ENCODE measurements around the gene LRP6. TPM values are rescaled to one million over a fixed set of nuclear protein-coding genes. Genes with fewer than 3 reads are reported as not detected.

The LRP6 gene
- total and polyA plus RNA-seq, 2 experiments from 2014 or later: 29.1 to 73.8 TPM

DNA sequence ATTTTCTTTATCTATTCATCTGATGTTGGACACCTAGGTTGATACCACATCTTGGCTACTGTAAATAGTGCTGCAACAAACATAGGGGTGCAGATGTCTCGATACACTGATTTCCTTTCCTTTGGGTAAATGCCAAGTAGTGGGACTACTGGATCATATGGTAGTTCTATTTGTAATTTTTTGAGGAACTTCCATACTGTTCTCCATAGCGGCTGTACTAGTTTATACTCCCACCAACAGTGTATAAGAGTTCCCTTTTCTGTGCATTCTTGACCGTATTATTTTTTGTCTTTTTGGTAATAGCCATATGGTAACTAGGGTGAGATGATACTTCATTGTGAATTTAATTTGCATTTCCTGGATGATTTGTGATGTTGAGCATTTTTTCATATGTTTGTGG, 71.8 kb downstream of the LRP6 start:
- Histone ChIP-seq H3K4me3 (no peak overlapping the region), H3K4me2 (no peak overlapping the region), H3K9me2 (ENCODE audit: insufficient read depth) (no peaks in the 10 kb centered on the region), H3K4me1 (ENCODE audit: insufficient read depth) (no peaks in the 10 kb centered on the region), H3K27ac (ENCODE audit: low read depth) (no peak overlapping the region), H2AFZ (no peak overlapping the region), H3F3A (replicated peaks; ENCODE audit: low read depth) (no peaks in the 10 kb centered on the region), H3K79me2 (replicated peaks; ENCODE audit: insufficient read depth) (peaks cover 90% of the 10 kb centered on the region), H3K27me3 (ENCODE audit: insufficient read depth) (no peaks in the 10 kb centered on the region), H4K20me1 (replicated peaks; ENCODE audit: insufficient read depth) (0 out of 2 replicates have a peak, but pooled peaks cover 4% of the 10 kb centered on the region), H3K36me3 (ENCODE audit: insufficient read depth) (no peaks in the 10 kb centered on the region)
- DNase-seq (ENCODE audit: low spot score) (no peak), ATAC-seq (no peak)
- Mint-ChIP-seq H3K27me3 (ENCODE audit: insufficient read depth, low read depth, poor library complexity) (no peaks in the 10 kb centered on the region), H3K4me1 (peaks cover 5% of the 10 kb centered on the region; the same call in 1 of the 3 replicates), H3K36me3 (ENCODE audit: low read depth) (peaks cover 32% of the 10 kb centered on the region), H3K9me3 (0 out of 3 replicates have a peak, but pooled peaks cover 2% of the 10 kb centered on the region), H3K27ac (no peak overlapping the region), H3K4me3 (no peak overlapping the region)
- TF ChIP-seq CREB1 (CRISPR knock-in tag; IDR thresholded peaks at IDR 0.05; ENCODE audit: low read depth) (no peak), NANOG (IDR thresholded peaks at IDR 0.05; ENCODE audit: borderline replicate concordance) (no peak), EZH2phosphoT487 (IDR thresholded peaks at IDR 0.05; ENCODE audit: unreplicated experiment) (no peak), STAT1 (IDR thresholded peaks at IDR 0.05; ENCODE audit: unreplicated experiment) (no peak), POLR2AphosphoS5 (IDR thresholded peaks at IDR 0.05; ENCODE audit: low read depth) (no peak), JUNB (IDR thresholded peaks at IDR 0.05; ENCODE audit: unreplicated experiment) (no peak), ZNF331 (CRISPR knock-in tag; IDR thresholded peaks at IDR 0.05; ENCODE audit: low read depth) (no peak), EZH2 (IDR thresholded peaks at IDR 0.05; ENCODE audit: low read depth, unreplicated experiment) (no peak), ZNF114 (CRISPR knock-in tag; IDR thresholded peaks at IDR 0.05) (no peak)
- TF ChIP-seq, protein P1, sequence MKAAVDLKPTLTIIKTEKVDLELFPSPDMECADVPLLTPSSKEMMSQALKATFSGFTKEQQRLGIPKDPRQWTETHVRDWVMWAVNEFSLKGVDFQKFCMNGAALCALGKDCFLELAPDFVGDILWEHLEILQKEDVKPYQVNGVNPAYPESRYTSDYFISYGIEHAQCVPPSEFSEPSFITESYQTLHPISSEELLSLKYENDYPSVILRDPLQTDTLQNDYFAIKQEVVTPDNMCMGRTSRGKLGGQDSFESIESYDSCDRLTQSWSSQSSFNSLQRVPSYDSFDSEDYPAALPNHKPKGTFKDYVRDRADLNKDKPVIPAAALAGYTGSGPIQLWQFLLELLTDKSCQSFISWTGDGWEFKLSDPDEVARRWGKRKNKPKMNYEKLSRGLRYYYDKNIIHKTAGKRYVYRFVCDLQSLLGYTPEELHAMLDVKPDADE (IDR thresholded peaks at IDR 0.05): no peak
- TF ChIP-seq, protein P2, sequence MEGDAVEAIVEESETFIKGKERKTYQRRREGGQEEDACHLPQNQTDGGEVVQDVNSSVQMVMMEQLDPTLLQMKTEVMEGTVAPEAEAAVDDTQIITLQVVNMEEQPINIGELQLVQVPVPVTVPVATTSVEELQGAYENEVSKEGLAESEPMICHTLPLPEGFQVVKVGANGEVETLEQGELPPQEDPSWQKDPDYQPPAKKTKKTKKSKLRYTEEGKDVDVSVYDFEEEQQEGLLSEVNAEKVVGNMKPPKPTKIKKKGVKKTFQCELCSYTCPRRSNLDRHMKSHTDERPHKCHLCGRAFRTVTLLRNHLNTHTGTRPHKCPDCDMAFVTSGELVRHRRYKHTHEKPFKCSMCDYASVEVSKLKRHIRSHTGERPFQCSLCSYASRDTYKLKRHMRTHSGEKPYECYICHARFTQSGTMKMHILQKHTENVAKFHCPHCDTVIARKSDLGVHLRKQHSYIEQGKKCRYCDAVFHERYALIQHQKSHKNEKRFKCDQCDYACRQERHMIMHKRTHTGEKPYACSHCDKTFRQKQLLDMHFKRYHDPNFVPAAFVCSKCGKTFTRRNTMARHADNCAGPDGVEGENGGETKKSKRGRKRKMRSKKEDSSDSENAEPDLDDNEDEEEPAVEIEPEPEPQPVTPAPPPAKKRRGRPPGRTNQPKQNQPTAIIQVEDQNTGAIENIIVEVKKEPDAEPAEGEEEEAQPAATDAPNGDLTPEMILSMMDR (conservative IDR thresholded peaks at IDR 0.05; ENCODE audit: low read depth in 2 of 2): no peak
- TF ChIP-seq, protein P3, sequence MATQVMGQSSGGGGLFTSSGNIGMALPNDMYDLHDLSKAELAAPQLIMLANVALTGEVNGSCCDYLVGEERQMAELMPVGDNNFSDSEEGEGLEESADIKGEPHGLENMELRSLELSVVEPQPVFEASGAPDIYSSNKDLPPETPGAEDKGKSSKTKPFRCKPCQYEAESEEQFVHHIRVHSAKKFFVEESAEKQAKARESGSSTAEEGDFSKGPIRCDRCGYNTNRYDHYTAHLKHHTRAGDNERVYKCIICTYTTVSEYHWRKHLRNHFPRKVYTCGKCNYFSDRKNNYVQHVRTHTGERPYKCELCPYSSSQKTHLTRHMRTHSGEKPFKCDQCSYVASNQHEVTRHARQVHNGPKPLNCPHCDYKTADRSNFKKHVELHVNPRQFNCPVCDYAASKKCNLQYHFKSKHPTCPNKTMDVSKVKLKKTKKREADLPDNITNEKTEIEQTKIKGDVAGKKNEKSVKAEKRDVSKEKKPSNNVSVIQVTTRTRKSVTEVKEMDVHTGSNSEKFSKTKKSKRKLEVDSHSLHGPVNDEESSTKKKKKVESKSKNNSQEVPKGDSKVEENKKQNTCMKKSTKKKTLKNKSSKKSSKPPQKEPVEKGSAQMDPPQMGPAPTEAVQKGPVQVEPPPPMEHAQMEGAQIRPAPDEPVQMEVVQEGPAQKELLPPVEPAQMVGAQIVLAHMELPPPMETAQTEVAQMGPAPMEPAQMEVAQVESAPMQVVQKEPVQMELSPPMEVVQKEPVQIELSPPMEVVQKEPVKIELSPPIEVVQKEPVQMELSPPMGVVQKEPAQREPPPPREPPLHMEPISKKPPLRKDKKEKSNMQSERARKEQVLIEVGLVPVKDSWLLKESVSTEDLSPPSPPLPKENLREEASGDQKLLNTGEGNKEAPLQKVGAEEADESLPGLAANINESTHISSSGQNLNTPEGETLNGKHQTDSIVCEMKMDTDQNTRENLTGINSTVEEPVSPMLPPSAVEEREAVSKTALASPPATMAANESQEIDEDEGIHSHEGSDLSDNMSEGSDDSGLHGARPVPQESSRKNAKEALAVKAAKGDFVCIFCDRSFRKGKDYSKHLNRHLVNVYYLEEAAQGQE (IDR thresholded peaks at IDR 0.05; ENCODE audit: unreplicated experiment): no peak
- TF ChIP-seq, protein P4, sequence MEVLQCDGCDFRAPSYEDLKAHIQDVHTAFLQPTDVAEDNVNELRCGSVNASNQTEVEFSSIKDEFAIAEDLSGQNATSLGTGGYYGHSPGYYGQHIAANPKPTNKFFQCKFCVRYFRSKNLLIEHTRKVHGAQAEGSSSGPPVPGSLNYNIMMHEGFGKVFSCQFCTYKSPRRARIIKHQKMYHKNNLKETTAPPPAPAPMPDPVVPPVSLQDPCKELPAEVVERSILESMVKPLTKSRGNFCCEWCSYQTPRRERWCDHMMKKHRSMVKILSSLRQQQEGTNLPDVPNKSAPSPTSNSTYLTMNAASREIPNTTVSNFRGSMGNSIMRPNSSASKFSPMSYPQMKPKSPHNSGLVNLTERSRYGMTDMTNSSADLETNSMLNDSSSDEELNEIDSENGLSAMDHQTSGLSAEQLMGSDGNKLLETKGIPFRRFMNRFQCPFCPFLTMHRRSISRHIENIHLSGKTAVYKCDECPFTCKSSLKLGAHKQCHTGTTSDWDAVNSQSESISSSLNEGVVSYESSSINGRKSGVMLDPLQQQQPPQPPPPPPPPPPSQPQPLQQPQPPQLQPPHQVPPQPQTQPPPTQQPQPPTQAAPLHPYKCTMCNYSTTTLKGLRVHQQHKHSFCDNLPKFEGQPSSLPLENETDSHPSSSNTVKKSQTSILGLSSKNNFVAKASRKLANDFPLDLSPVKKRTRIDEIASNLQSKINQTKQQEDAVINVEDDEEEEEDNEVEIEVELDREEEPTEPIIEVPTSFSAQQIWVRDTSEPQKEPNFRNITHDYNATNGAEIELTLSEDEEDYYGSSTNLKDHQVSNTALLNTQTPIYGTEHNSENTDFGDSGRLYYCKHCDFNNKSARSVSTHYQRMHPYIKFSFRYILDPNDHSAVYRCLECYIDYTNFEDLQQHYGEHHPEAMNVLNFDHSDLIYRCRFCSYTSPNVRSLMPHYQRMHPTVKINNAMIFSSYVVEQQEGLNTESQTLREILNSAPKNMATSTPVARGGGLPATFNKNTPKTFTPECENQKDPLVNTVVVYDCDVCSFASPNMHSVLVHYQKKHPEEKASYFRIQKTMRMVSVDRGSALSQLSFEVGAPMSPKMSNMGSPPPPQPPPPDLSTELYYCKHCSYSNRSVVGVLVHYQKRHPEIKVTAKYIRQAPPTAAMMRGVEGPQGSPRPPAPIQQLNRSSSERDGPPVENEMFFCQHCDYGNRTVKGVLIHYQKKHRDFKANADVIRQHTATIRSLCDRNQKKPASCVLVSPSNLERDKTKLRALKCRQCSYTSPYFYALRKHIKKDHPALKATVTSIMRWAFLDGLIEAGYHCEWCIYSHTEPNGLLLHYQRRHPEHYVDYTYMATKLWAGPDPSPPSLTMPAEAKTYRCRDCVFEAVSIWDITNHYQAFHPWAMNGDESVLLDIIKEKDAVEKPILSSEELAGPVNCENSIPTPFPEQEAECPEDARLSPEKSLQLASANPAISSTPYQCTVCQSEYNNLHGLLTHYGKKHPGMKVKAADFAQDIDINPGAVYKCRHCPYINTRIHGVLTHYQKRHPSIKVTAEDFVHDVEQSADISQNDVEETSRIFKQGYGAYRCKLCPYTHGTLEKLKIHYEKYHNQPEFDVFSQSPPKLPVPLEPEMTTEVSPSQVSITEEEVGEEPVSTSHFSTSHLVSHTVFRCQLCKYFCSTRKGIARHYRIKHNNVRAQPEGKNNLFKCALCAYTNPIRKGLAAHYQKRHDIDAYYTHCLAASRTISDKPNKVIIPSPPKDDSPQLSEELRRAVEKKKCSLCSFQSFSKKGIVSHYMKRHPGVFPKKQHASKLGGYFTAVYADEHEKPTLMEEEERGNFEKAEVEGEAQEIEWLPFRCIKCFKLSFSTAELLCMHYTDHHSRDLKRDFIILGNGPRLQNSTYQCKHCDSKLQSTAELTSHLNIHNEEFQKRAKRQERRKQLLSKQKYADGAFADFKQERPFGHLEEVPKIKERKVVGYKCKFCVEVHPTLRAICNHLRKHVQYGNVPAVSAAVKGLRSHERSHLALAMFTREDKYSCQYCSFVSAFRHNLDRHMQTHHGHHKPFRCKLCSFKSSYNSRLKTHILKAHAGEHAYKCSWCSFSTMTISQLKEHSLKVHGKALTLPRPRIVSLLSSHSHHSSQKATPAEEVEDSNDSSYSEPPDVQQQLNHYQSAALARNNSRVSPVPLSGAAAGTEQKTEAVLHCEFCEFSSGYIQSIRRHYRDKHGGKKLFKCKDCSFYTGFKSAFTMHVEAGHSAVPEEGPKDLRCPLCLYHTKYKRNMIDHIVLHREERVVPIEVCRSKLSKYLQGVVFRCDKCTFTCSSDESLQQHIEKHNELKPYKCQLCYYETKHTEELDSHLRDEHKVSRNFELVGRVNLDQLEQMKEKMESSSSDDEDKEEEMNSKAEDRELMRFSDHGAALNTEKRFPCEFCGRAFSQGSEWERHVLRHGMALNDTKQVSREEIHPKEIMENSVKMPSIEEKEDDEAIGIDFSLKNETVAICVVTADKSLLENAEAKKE (CRISPR knock-in tag; IDR thresholded peaks at IDR 0.05): no peak
